Measurements from ENCODE around the gene TJP1.
A peak's percentile ranks its signal among the peaks of the same experiment; 100 is the strongest.
"Not testable (repeated sequence)": the region's sequence is repeated elsewhere in the genome, so short reads cannot be mapped to it uniquely, and the experiment has no call there.

TJP1 gene

GRCh38 chr15:29670266-29670665, 152.0 kb downstream of the TJP1 start:
- DNase-seq (ENCODE audit: low read depth in 2 of 3, low spot score in 2 of 3), result no peak

- no peak for DNase-seq (ENCODE audit: low read depth in 2 of 3, low spot score in 2 of 3)
These were observed 152.4 kb downstream of the TJP1 start for GRCh38 chr15:29669823-29670222.

GRCh38 chr15:29668120-29668602, 154.1 kb downstream of the TJP1 start:
- DNase-seq (ENCODE audit: low read depth in 2 of 3, low spot score in 2 of 3), result peak in 1 of 3 experiments; percentile 5

GRCh38 chr15:29666241-29666640, 156.0 kb downstream of the TJP1 start:
- DNase-seq (ENCODE audit: low read depth in 2 of 3, low spot score in 2 of 3), result no peak

GRCh38 chr15:29665444-29666003, 156.7 kb downstream of the TJP1 start:
- DNase-seq (ENCODE audit: low read depth in 2 of 3, low spot score in 2 of 3), result no peak

- DNase-seq (ENCODE audit: low read depth in 2 of 3, low spot score in 2 of 3), result no peak
These were observed 157.9 kb downstream of the TJP1 start for GRCh38 chr15:29664406-29664805.

- not testable (repeated sequence) for DNase-seq (ENCODE audit: low read depth in 2 of 3, low spot score in 2 of 3)
These were observed 164.8 kb downstream of the TJP1 start for GRCh38 chr15:29657476-29657817.

- no peak for DNase-seq (ENCODE audit: low read depth in 2 of 3, low spot score in 2 of 3)
These were observed 165.4 kb downstream of the TJP1 start for GRCh38 chr15:29656636-29657475.

- no peak for DNase-seq (ENCODE audit: low read depth in 2 of 3, low spot score in 2 of 3)
These were observed 169.7 kb downstream of the TJP1 start for GRCh38 chr15:29652595-29652994.

GRCh38 chr15:29651476-29652233, 170.6 kb downstream of the TJP1 start:
- no peak for DNase-seq (ENCODE audit: low read depth in 2 of 3, low spot score in 2 of 3)

Measured in activated CD8-positive, alpha-beta memory T cell treated with anti-CD3 and anti-CD28 coated beads for 48 hours (primary cell).